Upper lobe of left lung (tissue), 4 donors: Measurements from ENCODE around the gene TTC36.

ENCODE experiments used
- POLR2A ChIP-seq, 4 donors: fragments of 450-650 bp; IDR thresholded peaks; one replicate each; pipeline ENCODE4 v1.5.1; 2016 to 2017; ENCODE audit warnings: antibody characterized with exemption in 4 of 4, mild to moderate bottlenecking in 2 of 4
- POLR2AphosphoS5 ChIP-seq, 2 donors: sonication (generic); formaldehyde crosslinking; IDR thresholded peaks; one replicate each; pipeline ENCODE4 v1.5.1; 2017; ENCODE audit warnings: antibody characterized with exemption in 2 of 2
- TF ChIP-seq, protein P1 (sequence below), 6 experiments: fragments of 450-650 bp in 4 of 6; fragments of 200-600 bp in 2 of 6; sonication (generic) in 2 of 6; IDR thresholded peaks; one replicate each; pipeline ENCODE4 v1.5.1; 2016 to 2019; ENCODE audit warnings: antibody characterized with exemption in 6 of 6

GRCh38 chr11:118514103-118514502 is 13.2 kb upstream of the TTC36 start:
- no peak for TF ChIP-seq POLR2A (IDR thresholded peaks at IDR 0.05)
- TF ChIP-seq POLR2AphosphoS5 (IDR thresholded peaks at IDR 0.05), result no peak
- TF ChIP-seq, protein P1, sequence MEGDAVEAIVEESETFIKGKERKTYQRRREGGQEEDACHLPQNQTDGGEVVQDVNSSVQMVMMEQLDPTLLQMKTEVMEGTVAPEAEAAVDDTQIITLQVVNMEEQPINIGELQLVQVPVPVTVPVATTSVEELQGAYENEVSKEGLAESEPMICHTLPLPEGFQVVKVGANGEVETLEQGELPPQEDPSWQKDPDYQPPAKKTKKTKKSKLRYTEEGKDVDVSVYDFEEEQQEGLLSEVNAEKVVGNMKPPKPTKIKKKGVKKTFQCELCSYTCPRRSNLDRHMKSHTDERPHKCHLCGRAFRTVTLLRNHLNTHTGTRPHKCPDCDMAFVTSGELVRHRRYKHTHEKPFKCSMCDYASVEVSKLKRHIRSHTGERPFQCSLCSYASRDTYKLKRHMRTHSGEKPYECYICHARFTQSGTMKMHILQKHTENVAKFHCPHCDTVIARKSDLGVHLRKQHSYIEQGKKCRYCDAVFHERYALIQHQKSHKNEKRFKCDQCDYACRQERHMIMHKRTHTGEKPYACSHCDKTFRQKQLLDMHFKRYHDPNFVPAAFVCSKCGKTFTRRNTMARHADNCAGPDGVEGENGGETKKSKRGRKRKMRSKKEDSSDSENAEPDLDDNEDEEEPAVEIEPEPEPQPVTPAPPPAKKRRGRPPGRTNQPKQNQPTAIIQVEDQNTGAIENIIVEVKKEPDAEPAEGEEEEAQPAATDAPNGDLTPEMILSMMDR (IDR thresholded peaks at IDR 0.05), result no peak
